ENCODE data around the gene IFI30. TPM values are rescaled to one million over a fixed set of nuclear protein-coding genes. Genes with fewer than 3 reads are reported as not detected.

IFI30 gene
- total and polyA plus RNA-seq, 2 experiments from 2014 or later, result 27.4 to 34.4 TPM

GRCh38 chr19:18130523-18131242 is 42.9 kb upstream of the IFI30 start (continued):
- TF ChIP-seq REST (IDR thresholded peaks at IDR 0.05; ENCODE audit: unreplicated experiment), result no peak
- TF ChIP-seq STAT1 (IDR thresholded peaks at IDR 0.05; ENCODE audit: unreplicated experiment), result no peak
- no peak for TF ChIP-seq EZH2phosphoT487 (IDR thresholded peaks at IDR 0.05; ENCODE audit: unreplicated experiment)
- TF ChIP-seq POLR2AphosphoS5 (IDR thresholded peaks at IDR 0.05; ENCODE audit: low read depth), result no peak
- TF ChIP-seq CTCF (conservative IDR thresholded peaks at IDR 0.05; ENCODE audit: low read depth in 2 of 2), result no peak

- peak; percentile 74 for DNase-seq (ENCODE audit: low spot score)
- TF ChIP-seq JUNB (IDR thresholded peaks at IDR 0.05; ENCODE audit: unreplicated experiment) (no peak), REST (IDR thresholded peaks at IDR 0.05; ENCODE audit: unreplicated experiment) (no peak), STAT1 (IDR thresholded peaks at IDR 0.05; ENCODE audit: unreplicated experiment) (no peak), EZH2 (IDR thresholded peaks at IDR 0.05; ENCODE audit: low read depth, unreplicated experiment) (no peak), ZNF331 (CRISPR knock-in tag; IDR thresholded peaks at IDR 0.05; ENCODE audit: low read depth) (no peak), ZNF114 (CRISPR knock-in tag; IDR thresholded peaks at IDR 0.05) (no peak), CREB1 (CRISPR knock-in tag; IDR thresholded peaks at IDR 0.05; ENCODE audit: low read depth) (no peak), POLR2AphosphoS5 (IDR thresholded peaks at IDR 0.05; ENCODE audit: low read depth) (no peak)
Measured at GRCh38 chr19:18131841-18132596, 41.6 kb upstream of the IFI30 start.

More at GRCh38 chr19:18131841-18132596, 41.6 kb upstream of the IFI30 start:
- Histone ChIP-seq H3K4me1 (ENCODE audit: insufficient read depth) (no peaks in the 10 kb centered on the region), H3K27ac (ENCODE audit: low read depth) (no peak overlapping the region), H2AFZ (no peak overlapping the region), H4K20me1 (replicated peaks; ENCODE audit: insufficient read depth) (peaks cover 11% of the 10 kb centered on the region; the same call in 1 of the 2 replicates), H3K4me3 (no peak overlapping the region), H3K36me3 (ENCODE audit: insufficient read depth) (no peaks in the 10 kb centered on the region; the same call in 1 of the 2 replicates), H3K79me2 (replicated peaks; ENCODE audit: insufficient read depth) (no peaks in the 10 kb centered on the region), H3K27me3 (ENCODE audit: insufficient read depth) (no peaks in the 10 kb centered on the region), H3F3A (replicated peaks; ENCODE audit: low read depth) (no peaks in the 10 kb centered on the region), H3K9me2 (ENCODE audit: insufficient read depth) (no peaks in the 10 kb centered on the region), H3K4me2 (no peak overlapping the region)
- Mint-ChIP-seq H3K27ac (no peak overlapping the region), H3K4me1 (no peaks in the 10 kb centered on the region), H3K9me3 (peaks cover 3% of the 10 kb centered on the region; the same call in 1 of the 3 replicates), H3K27me3 (ENCODE audit: insufficient read depth, low read depth, poor library complexity) (peaks cover 8% of the 10 kb centered on the region), H3K4me3 (no peak overlapping the region), H3K36me3 (ENCODE audit: low read depth) (peaks cover 23% of the 10 kb centered on the region)
- peak; percentile 96 for ATAC-seq

Measured in GM23338 (cell line).